ENCODE data around the gene FTSJ1. TPM values are rescaled to one million over a fixed set of nuclear protein-coding genes. Genes with fewer than 3 reads are reported as not detected.

Gene FTSJ1
- total and polyA plus RNA-seq, 4 donors, result 13.3 to 21.8 (median 17.0) TPM

DNA sequence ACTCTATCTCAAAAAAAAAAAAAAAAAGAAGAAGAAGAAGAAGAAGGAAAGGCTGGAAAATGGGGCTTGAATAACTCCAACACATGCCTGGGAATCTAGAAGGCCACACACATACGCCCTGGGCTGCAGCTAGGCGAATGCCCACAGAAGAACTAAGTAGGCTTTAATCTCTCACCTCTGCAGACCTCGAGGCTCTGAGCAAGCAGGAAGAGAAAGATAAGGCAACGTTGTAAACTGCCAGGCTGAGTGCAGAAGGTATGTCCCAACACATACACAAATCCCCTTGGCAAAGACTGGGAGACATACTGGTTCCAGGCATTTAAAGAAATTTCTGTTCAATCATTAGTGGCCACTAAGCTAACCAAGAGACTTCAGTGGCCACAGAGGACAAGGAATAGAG is 24.3 kb upstream of the FTSJ1 start (continued):
- TF ChIP-seq, protein P1, sequence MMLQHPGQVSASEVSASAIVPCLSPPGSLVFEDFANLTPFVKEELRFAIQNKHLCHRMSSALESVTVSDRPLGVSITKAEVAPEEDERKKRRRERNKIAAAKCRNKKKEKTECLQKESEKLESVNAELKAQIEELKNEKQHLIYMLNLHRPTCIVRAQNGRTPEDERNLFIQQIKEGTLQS (IDR thresholded peaks at IDR 0.05), result no peak
- TF ChIP-seq, protein P2, sequence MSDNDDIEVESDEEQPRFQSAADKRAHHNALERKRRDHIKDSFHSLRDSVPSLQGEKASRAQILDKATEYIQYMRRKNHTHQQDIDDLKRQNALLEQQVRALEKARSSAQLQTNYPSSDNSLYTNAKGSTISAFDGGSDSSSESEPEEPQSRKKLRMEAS (IDR thresholded peaks at IDR 0.05), result no peak
- TF ChIP-seq, protein P3, sequence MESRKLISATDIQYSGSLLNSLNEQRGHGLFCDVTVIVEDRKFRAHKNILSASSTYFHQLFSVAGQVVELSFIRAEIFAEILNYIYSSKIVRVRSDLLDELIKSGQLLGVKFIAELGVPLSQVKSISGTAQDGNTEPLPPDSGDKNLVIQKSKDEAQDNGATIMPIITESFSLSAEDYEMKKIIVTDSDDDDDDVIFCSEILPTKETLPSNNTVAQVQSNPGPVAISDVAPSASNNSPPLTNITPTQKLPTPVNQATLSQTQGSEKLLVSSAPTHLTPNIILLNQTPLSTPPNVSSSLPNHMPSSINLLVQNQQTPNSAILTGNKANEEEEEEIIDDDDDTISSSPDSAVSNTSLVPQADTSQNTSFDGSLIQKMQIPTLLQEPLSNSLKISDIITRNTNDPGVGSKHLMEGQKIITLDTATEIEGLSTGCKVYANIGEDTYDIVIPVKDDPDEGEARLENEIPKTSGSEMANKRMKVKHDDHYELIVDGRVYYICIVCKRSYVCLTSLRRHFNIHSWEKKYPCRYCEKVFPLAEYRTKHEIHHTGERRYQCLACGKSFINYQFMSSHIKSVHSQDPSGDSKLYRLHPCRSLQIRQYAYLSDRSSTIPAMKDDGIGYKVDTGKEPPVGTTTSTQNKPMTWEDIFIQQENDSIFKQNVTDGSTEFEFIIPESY (IDR thresholded peaks at IDR 0.05), result no peak
- TF ChIP-seq SP1 (IDR thresholded peaks at IDR 0.05) (no peak), GABPA (IDR thresholded peaks at IDR 0.05 in 1 of 2, conservative IDR thresholded peaks at IDR 0.05 in 1 of 2) (no peak)

DNA sequence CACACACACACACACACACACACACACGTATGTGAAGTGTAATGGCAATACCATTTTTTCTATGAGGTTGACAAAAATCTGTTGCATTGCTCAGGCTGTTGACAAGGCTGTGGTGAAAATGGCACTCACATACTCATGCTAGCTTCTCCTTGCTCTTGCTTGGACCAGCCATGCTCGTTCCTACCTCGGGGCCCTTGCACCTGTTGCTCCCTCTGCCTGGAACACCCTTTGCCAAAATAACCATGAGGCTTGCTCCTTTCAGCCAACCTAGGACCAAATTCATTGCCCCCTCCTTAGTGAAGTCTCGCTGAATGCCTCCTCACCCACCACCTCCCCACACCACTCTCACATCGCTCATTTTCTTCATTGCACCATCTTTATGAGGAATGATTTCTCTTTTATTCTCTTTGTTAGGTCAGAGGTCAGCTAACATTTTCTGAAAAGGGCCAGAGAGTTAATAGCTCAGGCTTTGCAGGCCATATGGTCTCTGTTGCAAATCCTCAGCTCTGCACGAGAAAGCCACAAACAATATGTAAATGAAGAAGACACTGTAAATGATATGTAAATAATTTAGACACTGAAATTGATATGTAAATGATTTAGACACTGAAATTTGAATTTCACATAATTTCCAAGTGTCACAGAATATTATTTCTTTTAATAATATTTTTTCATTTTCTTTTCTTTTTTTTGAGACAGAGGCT is 19.2 kb upstream of the FTSJ1 start:
- Histone ChIP-seq H3K27me3 (ENCODE audit: control insufficient read depth in 4 of 4, insufficient read depth in 4 of 4, low read length in 3 of 4) (no peaks in the 10 kb centered on the region), H3K4me1 (ENCODE audit: control insufficient read depth in 4 of 4, insufficient read depth in 4 of 4, low read length in 3 of 4) (no peaks in the 10 kb centered on the region), H3K9ac (ENCODE audit: low read depth in 1 of 2, low read length in 2 of 2) (no peak overlapping the region), H3K9me3 (ENCODE audit: control insufficient read depth in 4 of 4, low read length in 3 of 4) (no peaks in the 10 kb centered on the region), H3K4me3 (ENCODE audit: low read depth in 1 of 3, low read length in 3 of 3) (no peak overlapping the region), H3K36me3 (ENCODE audit: control insufficient read depth in 4 of 4, insufficient read depth in 3 of 4, low read depth in 1 of 4, low read length in 3 of 4) (no peaks in the 10 kb centered on the region), H3K27ac (ENCODE audit: low read depth in 1 of 2, low read length in 2 of 2) (no peak overlapping the region)
- DNase-seq (ENCODE audit: low spot score), result no peak
- 89% methylated on average over 6 of the region's 6 CpGs for WGBS
- TF ChIP-seq FOXA2 (IDR thresholded peaks at IDR 0.05) (no peak), JUND (IDR thresholded peaks at IDR 0.05) (no peak), RAD21 (IDR thresholded peaks at IDR 0.05) (no peak), YY1 (IDR thresholded peaks at IDR 0.05) (no peak), GABPA (IDR thresholded peaks at IDR 0.05 in 1 of 2, conservative IDR thresholded peaks at IDR 0.05 in 1 of 2) (no peak), HNF4A (conservative IDR thresholded peaks at IDR 0.05) (no peak), EGR1 (IDR thresholded peaks at IDR 0.05; ENCODE audit: low read depth in 2 of 2) (no peak), NR2F2 (IDR thresholded peaks at IDR 0.05) (no peak), SP1 (IDR thresholded peaks at IDR 0.05) (no peak), HNF4G (IDR thresholded peaks at IDR 0.05) (no peak), RXRA (IDR thresholded peaks at IDR 0.05) (no peak), TAF1 (conservative IDR thresholded peaks at IDR 0.05) (no peak), FOXA1 (IDR thresholded peaks at IDR 0.05) (no peak)
- TF ChIP-seq, protein P1 (IDR thresholded peaks at IDR 0.05), result no peak
- TF ChIP-seq, protein P4, sequence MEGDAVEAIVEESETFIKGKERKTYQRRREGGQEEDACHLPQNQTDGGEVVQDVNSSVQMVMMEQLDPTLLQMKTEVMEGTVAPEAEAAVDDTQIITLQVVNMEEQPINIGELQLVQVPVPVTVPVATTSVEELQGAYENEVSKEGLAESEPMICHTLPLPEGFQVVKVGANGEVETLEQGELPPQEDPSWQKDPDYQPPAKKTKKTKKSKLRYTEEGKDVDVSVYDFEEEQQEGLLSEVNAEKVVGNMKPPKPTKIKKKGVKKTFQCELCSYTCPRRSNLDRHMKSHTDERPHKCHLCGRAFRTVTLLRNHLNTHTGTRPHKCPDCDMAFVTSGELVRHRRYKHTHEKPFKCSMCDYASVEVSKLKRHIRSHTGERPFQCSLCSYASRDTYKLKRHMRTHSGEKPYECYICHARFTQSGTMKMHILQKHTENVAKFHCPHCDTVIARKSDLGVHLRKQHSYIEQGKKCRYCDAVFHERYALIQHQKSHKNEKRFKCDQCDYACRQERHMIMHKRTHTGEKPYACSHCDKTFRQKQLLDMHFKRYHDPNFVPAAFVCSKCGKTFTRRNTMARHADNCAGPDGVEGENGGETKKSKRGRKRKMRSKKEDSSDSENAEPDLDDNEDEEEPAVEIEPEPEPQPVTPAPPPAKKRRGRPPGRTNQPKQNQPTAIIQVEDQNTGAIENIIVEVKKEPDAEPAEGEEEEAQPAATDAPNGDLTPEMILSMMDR (IDR thresholded peaks at IDR 0.05; ENCODE audit: low read depth, low read length, missing input control), result no peak
- TF ChIP-seq, protein P5, sequence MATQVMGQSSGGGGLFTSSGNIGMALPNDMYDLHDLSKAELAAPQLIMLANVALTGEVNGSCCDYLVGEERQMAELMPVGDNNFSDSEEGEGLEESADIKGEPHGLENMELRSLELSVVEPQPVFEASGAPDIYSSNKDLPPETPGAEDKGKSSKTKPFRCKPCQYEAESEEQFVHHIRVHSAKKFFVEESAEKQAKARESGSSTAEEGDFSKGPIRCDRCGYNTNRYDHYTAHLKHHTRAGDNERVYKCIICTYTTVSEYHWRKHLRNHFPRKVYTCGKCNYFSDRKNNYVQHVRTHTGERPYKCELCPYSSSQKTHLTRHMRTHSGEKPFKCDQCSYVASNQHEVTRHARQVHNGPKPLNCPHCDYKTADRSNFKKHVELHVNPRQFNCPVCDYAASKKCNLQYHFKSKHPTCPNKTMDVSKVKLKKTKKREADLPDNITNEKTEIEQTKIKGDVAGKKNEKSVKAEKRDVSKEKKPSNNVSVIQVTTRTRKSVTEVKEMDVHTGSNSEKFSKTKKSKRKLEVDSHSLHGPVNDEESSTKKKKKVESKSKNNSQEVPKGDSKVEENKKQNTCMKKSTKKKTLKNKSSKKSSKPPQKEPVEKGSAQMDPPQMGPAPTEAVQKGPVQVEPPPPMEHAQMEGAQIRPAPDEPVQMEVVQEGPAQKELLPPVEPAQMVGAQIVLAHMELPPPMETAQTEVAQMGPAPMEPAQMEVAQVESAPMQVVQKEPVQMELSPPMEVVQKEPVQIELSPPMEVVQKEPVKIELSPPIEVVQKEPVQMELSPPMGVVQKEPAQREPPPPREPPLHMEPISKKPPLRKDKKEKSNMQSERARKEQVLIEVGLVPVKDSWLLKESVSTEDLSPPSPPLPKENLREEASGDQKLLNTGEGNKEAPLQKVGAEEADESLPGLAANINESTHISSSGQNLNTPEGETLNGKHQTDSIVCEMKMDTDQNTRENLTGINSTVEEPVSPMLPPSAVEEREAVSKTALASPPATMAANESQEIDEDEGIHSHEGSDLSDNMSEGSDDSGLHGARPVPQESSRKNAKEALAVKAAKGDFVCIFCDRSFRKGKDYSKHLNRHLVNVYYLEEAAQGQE (IDR thresholded peaks at IDR 0.05), result no peak
- TF ChIP-seq, protein P3 (IDR thresholded peaks at IDR 0.05), result no peak
- TF ChIP-seq, protein P2 (IDR thresholded peaks at IDR 0.05), result no peak

Measured in liver (tissue), 9 donors.